ENCODE results near the gene HLA-DRA.

Gene HLA-DRA

DNA sequence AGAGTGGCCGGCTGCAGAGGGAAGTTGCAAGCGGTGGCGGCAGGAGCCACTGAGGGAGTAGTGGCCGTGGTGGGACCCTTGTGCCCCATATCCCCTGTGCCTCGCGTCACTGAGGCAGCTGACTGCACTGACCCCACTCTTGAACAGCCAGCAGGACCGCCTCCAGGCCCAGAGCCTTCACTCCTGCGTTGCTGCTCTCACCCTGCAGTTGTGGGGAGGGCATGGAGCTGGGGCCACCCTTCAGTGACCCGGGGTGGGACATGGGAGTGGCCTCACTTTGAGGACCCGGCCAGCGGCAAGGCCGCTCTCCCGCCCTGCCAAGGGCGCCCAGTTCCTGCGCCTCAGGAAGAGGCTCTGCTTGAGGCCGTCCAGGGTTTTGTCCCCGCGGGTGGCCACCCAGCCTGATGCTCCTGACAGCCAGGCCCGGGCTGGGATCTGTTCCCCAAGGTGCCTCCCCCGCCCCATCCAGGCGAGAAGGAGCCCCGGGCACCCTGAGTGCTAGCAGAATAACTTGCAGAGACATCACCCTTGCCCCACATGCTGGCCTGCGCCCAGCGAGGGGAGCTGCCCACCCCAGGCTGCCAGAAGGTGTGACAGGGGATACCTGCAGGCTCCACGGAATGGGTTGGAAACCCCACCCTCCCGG, 44.4 kb downstream of the HLA-DRA start:
- no peak for DNase-seq

DNA sequence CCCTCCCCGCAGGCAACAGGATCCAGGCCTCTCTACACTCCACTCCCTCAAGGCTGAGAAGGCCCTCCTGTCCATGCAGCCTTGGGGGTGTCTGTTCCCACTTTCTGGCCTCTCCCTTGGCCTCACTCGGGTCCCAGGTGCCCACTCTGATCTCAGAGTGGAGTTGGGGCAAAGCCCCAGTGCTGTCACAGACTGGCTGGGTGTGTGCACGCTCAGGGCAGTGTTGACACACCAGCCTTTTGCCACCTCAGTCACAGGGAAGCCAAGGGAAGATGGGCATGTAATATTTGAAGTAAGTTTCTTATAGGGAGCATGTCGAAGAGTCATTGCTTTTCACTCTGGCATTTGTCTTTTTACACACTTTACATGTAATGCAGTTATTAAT, 44.9 kb downstream of the HLA-DRA start:
- no peak for DNase-seq

DNA sequence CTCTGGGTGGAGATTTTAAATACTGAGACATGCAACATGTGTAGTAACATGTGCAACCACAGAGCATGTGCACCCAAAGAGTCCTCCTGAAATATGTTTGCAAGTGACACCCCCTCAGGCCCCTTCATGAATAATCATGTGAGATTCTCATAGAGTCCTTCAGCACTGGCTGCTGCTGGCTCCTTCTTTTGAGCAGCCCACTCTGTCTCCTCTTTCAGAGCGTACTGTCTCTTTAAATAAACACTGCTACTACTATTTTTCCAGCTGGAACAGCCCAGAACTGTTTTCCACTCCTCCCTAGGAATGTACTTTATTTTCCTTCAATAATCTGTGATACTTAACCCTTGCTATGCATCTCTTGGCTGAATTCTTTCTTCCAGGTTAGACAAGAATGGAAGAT, 48.4 kb downstream of the HLA-DRA start:
- no peak for DNase-seq

DNA sequence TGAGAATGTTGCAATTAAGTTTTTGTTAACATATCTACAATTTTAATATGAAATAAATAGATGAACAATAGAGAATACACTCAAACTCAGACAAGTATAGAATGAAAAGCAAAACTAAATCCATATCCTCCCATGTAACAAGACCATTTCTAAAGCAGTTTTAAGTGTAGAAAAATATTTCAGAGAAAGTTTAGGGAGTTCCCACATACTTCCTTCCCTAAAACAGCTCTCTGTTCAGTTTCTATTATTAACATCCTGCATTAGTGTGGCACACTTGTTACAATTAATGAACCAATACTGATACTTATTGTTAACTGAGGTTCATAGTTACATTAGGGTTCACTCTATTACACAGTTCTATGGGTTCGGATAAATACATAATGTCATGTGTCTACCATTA, 52.0 kb downstream of the HLA-DRA start:
- no peak for DNase-seq

DNA sequence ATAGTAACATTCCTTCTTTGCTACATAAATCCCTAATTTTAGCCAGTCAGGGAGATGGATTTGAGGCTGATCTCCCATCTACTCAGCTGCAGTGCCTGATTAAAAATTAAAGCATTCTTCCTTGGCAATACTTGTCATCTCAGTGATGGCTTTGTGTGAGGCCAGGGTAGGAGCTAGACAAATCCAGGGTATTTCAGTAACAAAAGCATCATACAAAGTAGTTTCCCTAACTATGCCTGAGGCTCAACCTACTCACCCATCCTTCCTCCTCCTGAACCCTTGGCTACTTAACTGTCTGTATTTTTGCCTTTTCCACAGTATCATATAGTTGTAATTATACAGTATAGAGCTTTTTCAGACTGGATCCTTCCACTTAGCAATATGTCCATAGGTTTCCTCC, 52.7 kb downstream of the HLA-DRA start:
- no peak for DNase-seq

Data from hematopoietic multipotent progenitor cell treated with erythropoietin and hydrocortisone succinate and interleukin-3 and kit ligand, for 4 days (in vitro differentiated cells).